IMR-90 (cell line): ENCODE measurements around the gene RPL37. TPM values are rescaled to one million over a fixed set of nuclear protein-coding genes. Genes with fewer than 3 reads are reported as not detected.
A peak's percentile ranks its signal among the peaks of the same experiment; 100 is the strongest.

ENCODE experiments used
- ATAC-seq: fragments of 200-7000 bp; cut with Tn5 transposase; 2 replicates; pipeline ENCODE4 v1.9.1; 2020; ENCODE audit warnings: low read depth, mild to moderate bottlenecking, moderate library complexity
- BruUV-seq: library from RNA; stranded (reverse); fragments of 400-500 nt; replicated peaks from 2 replicates; lab custom pipeline; 2021; lab: Mats Ljungman, UMichigan
- CTCF ChIA-PET: fragments of 300-600 bp; formaldehyde crosslinking; extraction: SDS; loops from one replicate; lab custom pipeline; 2021; ENCODE audit warnings: antibody characterized with exemption; lab: Yijun Ruan, JAX
- POLR2A ChIA-PET: fragments of 300-600 bp; sonication (Branson Sonifier 250); formaldehyde crosslinking; loops from one replicate; lab custom pipeline; 2022; ENCODE audit warnings: antibody characterized with exemption; ENCODE audit not compliant: unreplicated experiment; lab: Charles Lee
- DNase-seq: peaks from one replicate; pipeline ENCODE4 v3.0.0; 2013
- H2AFZ ChIP-seq: replicated peaks from 2 replicates; pipeline ENCODE3; 2013; ENCODE audit warnings: low read length, mild to moderate bottlenecking; ENCODE audit not compliant: poor library complexity
- H2AK5ac ChIP-seq: 2 replicates; pipeline ENCODE4 v1.6.1; 2013; ENCODE audit warnings: low read depth, low read length, inconsistent platforms
- H2AK9ac ChIP-seq: replicated peaks from 2 replicates; pipeline ENCODE3; 2013; ENCODE audit warnings: mild to moderate bottlenecking, low read depth, low read length, moderate library complexity; ENCODE audit not compliant: poor library complexity
- H2BK120ac ChIP-seq: 2 replicates; pipeline ENCODE4 v1.6.1; 2013; ENCODE audit warnings: low read depth, low read length, inconsistent platforms
- H2BK15ac ChIP-seq: 3 replicates; pipeline ENCODE4 v1.6.1; 2013; ENCODE audit warnings: low read depth, low read length, inconsistent platforms
- H2BK20ac ChIP-seq: 2 replicates; pipeline ENCODE4 v1.6.1; 2013; ENCODE audit warnings: low read depth, mild to moderate bottlenecking, inconsistent platforms, low read length, moderate library complexity
- H2BK5ac ChIP-seq: 2 replicates; pipeline ENCODE4 v1.6.1; 2013; ENCODE audit warnings: mild to moderate bottlenecking, low read depth, low read length, inconsistent platforms; ENCODE audit not compliant: poor library complexity, severe bottlenecking
- H3K14ac ChIP-seq: replicated peaks from 2 replicates; pipeline ENCODE4 v1.6.1; 2013; ENCODE audit warnings: low read depth, low read length, inconsistent platforms
- H3K18ac ChIP-seq: 2 replicates; pipeline ENCODE4 v1.6.1; 2013; ENCODE audit warnings: low read depth, low read length, control low read depth
- H3K23ac ChIP-seq: 2 replicates; pipeline ENCODE4 v1.6.1; 2013; ENCODE audit warnings: low read depth, low read length, inconsistent platforms
- H3K27ac ChIP-seq: 2 replicates; pipeline ENCODE4 v1.5.1; 2013; ENCODE audit warnings: mild to moderate bottlenecking, control low read depth, low read length; ENCODE audit not compliant: insufficient read depth
- H3K27me3 ChIP-seq: 2 replicates; pipeline ENCODE4 v1.6.1; 2013; ENCODE audit warnings: low read length; ENCODE audit not compliant: control insufficient read depth, insufficient read depth
- H3K36me3 ChIP-seq: 2 replicates; pipeline ENCODE4 v1.6.1; 2013; ENCODE audit warnings: low read length, mixed read lengths; ENCODE audit not compliant: control insufficient read depth, insufficient read depth
- H3K4ac ChIP-seq: 2 replicates; pipeline ENCODE4 v1.6.1; 2013; ENCODE audit warnings: low read depth, low read length, inconsistent platforms
- H3K4me1 ChIP-seq: 2 replicates; pipeline ENCODE4 v1.6.1; 2013; ENCODE audit warnings: low read length, mixed read lengths; ENCODE audit not compliant: control insufficient read depth, insufficient read depth
- H3K4me2 ChIP-seq: 2 replicates; pipeline ENCODE4 v1.6.1; 2013; ENCODE audit warnings: low read depth, mild to moderate bottlenecking, control low read depth, low read length, moderate library complexity
- H3K4me3 ChIP-seq: 2 replicates; pipeline ENCODE4 v1.5.1; 2013; ENCODE audit warnings: low read depth, mild to moderate bottlenecking, control low read depth, low read length, moderate library complexity; ENCODE audit not compliant: insufficient read depth
- H3K56ac ChIP-seq: 2 replicates; pipeline ENCODE4 v1.6.1; 2013; ENCODE audit warnings: low read length, inconsistent platforms; ENCODE audit not compliant: insufficient read depth; ENCODE audit errors: extremely low read depth
- H3K79me1 ChIP-seq, 2 experiments: 2 replicates each; pipeline ENCODE4 v1.6.1; 2013; ENCODE audit warnings: low read length in 2 of 2, inconsistent platforms in 1 of 2, low read depth in 1 of 2
- H3K9ac ChIP-seq: 2 replicates; pipeline ENCODE4 v1.6.1; 2013; ENCODE audit warnings: low read depth, low read length, control low read depth
- H3K9me1 ChIP-seq: 2 replicates; pipeline ENCODE4 v1.6.1; 2013; ENCODE audit warnings: low read length, inconsistent platforms; ENCODE audit not compliant: insufficient read depth
- H3K9me3 ChIP-seq: 2 replicates; pipeline ENCODE4 v1.6.1; 2013; ENCODE audit warnings: low read length; ENCODE audit not compliant: control insufficient read depth, insufficient read depth
- H4K20me1 ChIP-seq: 2 replicates; pipeline ENCODE4 v1.6.1; 2013; ENCODE audit warnings: low read length, inconsistent platforms; ENCODE audit not compliant: insufficient read depth
- H4K5ac ChIP-seq: 2 replicates; pipeline ENCODE4 v1.6.1; 2013; ENCODE audit warnings: mild to moderate bottlenecking, low read depth, low read length, control low read depth
- H4K8ac ChIP-seq, 2 experiments: 2 replicates each; pipeline ENCODE4 v1.6.1; 2013; ENCODE audit warnings: low read depth in 2 of 2, low read length in 2 of 2, control low read depth in 1 of 2, inconsistent platforms in 1 of 2
- H4K91ac ChIP-seq: 2 replicates; pipeline ENCODE4 v1.6.1; 2013; ENCODE audit warnings: low read depth, low read length, inconsistent platforms; ENCODE audit not compliant: insufficient read depth
- BHLHE40 ChIP-seq: fragments of 150-350 bp; IDR thresholded peaks from 2 replicates; pipeline ENCODE4 v1.6.1; 2016; ENCODE audit warnings: mild to moderate bottlenecking, low read depth, low read length
- CEBPB ChIP-seq: IDR thresholded peaks from 2 replicates; pipeline ENCODE4 v1.6.1; 2012; ENCODE audit warnings: low read depth, low read length, improper control_type of control experiment
- CHD1 ChIP-seq: IDR thresholded peaks from 2 replicates; pipeline ENCODE4 v1.6.1; 2012; ENCODE audit warnings: low read depth, low read length, improper control_type of control experiment
- FOS ChIP-seq: fragments of 150-350 bp; IDR thresholded peaks from 2 replicates; pipeline ENCODE4 v1.6.1; 2016; ENCODE audit warnings: low read depth, low read length
- MAZ ChIP-seq: IDR thresholded peaks from 2 replicates; pipeline ENCODE4 v1.6.1; 2012; ENCODE audit warnings: low read depth, mild to moderate bottlenecking, low read length, improper control_type of control experiment, moderate library complexity, borderline replicate concordance
- NFE2L2 ChIP-seq: fragments of 150-350 bp; IDR thresholded peaks from 2 replicates; pipeline ENCODE4 v1.6.1; 2016; ENCODE audit warnings: low read depth, mild to moderate bottlenecking, low read length
- POLR2A ChIP-seq: IDR thresholded peaks from 2 replicates; pipeline ENCODE4 v1.6.1; 2012; ENCODE audit warnings: mild to moderate bottlenecking, low read depth, low read length
- RAD21 ChIP-seq: IDR thresholded peaks from 2 replicates; pipeline ENCODE4 v1.6.1; 2012; ENCODE audit warnings: low read length, improper control_type of control experiment
- RCOR1 ChIP-seq: IDR thresholded peaks from 2 replicates; pipeline ENCODE4 v1.6.1; 2012; ENCODE audit warnings: mild to moderate bottlenecking, low read length, improper control_type of control experiment; ENCODE audit not compliant: insufficient replicate concordance
- RFX5 ChIP-seq: IDR thresholded peaks from 2 replicates; pipeline ENCODE4 v1.8.0; 2012; ENCODE audit warnings: low read depth, mild to moderate bottlenecking, low read length, moderate library complexity
- WGBS, 2 experiments: methylation state at CpG; one replicate each; pipeline versions ENCODE4 v1.1.5 to v1.1.7; 2013; ENCODE audit warnings: missing lambda C conversion rate in 2 of 2; ENCODE audit not compliant: insufficient read length in 1 of 2; ENCODE audit errors: extremely low coverage in 2 of 2; 5-methylcytosine and 5-hydroxymethylcytosine counted together
- dilution Hi-C: fragments of 300-500 bp; cut with HindIII; formaldehyde crosslinking; loops from one replicate; pipeline ENCODE4 v1.14.3; 2018; ENCODE audit warnings: low sequenced_read_pairs; ENCODE audit not compliant: unreplicated experiment
- in situ Hi-C: fragments of 300-500 bp; cut with MboI; formaldehyde crosslinking; loops from 3 replicates; pipeline ENCODE4 v1.14.3; 2019; ENCODE audit warnings: low sequenced_read_pairs, inconsistent platforms, mixed read lengths
- intact Hi-C: fragments of 100-400 bp; cut with micrococcal nuclease; formaldehyde crosslinking; loops from 2 replicates; pipeline ENCODE4 v1.10.0; 2022
- polyA plus RNA-seq, 3 experiments: library from polyadenylated mRNA; depleted of rRNA; stranded (reverse); fragments of >200 nt; gene quantifications; 2 replicates each; pipeline ENCODE4 v1.2.3, GENCODE V29; 2012; ENCODE audit warnings: low replicate concordance in 1 of 3
- total RNA-seq: library from RNA; depleted of rRNA; stranded (reverse); fragments of >200 nt; gene quantifications from 2 replicates; pipeline ENCODE4 v1.2.3, GENCODE V29; 2012
- TF ChIP-seq, protein P1 (sequence below): conservative IDR thresholded peaks from 2 replicates; pipeline ENCODE4 v1.5.1; 2012; ENCODE audit warnings: mild to moderate bottlenecking, low read depth, low read length, improper control_type of control experiment
- TF ChIP-seq, protein P2 (sequence below): fragments of 150-350 bp; IDR thresholded peaks from 2 replicates; pipeline ENCODE4 v1.6.1; 2017; ENCODE audit warnings: mild to moderate bottlenecking, antibody characterized with exemption, low read length, low read depth
- TF ChIP-seq, protein P3 (sequence below): fragments of 150-350 bp; IDR thresholded peaks from 2 replicates; pipeline ENCODE4 v1.6.1; 2016; ENCODE audit warnings: low read depth, mild to moderate bottlenecking, low read length, moderate library complexity, borderline replicate concordance

The RPL37 gene
- total and polyA plus RNA-seq, 2 of the 4 experiments (the other 2 are of a cell fraction) = 35.3 to 294 TPM

DNA sequence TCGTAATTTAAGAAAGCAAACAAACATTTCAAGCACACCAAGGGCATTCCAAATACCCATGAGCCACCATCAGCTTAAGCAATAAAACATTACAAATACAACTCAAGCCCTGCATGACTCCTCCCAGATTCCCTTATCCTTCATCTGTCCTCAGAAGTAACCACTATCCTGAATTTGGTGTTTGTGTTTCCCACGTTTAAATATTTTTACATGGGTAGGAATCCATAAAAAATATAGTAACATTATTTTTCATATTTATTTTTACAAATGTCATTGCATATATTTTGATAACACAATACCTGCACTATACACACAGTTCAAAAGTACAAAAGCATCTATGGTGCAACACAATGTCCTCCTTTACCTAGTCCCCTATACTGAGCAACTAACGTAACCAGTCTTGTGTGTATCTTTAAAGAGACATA, 43.3 kb downstream of the RPL37 start:
- H3K23ac ChIP-seq = no peak overlapping the region

More for the DNA sequence above, 43.3 kb downstream of the RPL37 start:
- H3K9me3 ChIP-seq = no peaks in the 10 kb centered on the region
- peaks cover 0 to 38% of the 10 kb centered on the region in 2 experiments; a peak in 2 of 4 replicates for H3K79me1 ChIP-seq
- BruUV-seq = no TSS peak
- peaks cover 5% of the 10 kb centered on the region for H3K4me1 ChIP-seq
- ATAC-seq (peak; percentile 40; the same call in 1 of the 2 replicates), DNase-seq (peak; percentile 7)
- dilution Hi-C loops (no loop called here), in situ Hi-C loops (no loop called here), intact Hi-C loops (no loop called here)
- H2AK9ac ChIP-seq = no peak overlapping the region
- WGBS, 2 experiments = no CpG with 5 or more reads among the region's 3 CpGs
- TF ChIP-seq MAZ = no peak
- TF ChIP-seq CEBPB = no peak
- no peak for TF ChIP-seq FOS
- TF ChIP-seq NFE2L2 = no peak
- no peak for TF ChIP-seq POLR2A
- no peak for TF ChIP-seq BHLHE40
- TF ChIP-seq RFX5 = no peak
- TF ChIP-seq, protein P1, sequence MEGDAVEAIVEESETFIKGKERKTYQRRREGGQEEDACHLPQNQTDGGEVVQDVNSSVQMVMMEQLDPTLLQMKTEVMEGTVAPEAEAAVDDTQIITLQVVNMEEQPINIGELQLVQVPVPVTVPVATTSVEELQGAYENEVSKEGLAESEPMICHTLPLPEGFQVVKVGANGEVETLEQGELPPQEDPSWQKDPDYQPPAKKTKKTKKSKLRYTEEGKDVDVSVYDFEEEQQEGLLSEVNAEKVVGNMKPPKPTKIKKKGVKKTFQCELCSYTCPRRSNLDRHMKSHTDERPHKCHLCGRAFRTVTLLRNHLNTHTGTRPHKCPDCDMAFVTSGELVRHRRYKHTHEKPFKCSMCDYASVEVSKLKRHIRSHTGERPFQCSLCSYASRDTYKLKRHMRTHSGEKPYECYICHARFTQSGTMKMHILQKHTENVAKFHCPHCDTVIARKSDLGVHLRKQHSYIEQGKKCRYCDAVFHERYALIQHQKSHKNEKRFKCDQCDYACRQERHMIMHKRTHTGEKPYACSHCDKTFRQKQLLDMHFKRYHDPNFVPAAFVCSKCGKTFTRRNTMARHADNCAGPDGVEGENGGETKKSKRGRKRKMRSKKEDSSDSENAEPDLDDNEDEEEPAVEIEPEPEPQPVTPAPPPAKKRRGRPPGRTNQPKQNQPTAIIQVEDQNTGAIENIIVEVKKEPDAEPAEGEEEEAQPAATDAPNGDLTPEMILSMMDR = no peak
- TF ChIP-seq, protein P2, sequence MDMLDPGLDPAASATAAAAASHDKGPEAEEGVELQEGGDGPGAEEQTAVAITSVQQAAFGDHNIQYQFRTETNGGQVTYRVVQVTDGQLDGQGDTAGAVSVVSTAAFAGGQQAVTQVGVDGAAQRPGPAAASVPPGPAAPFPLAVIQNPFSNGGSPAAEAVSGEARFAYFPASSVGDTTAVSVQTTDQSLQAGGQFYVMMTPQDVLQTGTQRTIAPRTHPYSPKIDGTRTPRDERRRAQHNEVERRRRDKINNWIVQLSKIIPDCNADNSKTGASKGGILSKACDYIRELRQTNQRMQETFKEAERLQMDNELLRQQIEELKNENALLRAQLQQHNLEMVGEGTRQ = no peak
- TF ChIP-seq, protein P3, sequence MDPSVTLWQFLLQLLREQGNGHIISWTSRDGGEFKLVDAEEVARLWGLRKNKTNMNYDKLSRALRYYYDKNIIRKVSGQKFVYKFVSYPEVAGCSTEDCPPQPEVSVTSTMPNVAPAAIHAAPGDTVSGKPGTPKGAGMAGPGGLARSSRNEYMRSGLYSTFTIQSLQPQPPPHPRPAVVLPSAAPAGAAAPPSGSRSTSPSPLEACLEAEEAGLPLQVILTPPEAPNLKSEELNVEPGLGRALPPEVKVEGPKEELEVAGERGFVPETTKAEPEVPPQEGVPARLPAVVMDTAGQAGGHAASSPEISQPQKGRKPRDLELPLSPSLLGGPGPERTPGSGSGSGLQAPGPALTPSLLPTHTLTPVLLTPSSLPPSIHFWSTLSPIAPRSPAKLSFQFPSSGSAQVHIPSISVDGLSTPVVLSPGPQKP = no peak
- TF ChIP-seq CHD1 = no peak
- no peak for TF ChIP-seq RAD21
- no peak for TF ChIP-seq RCOR1
- no peak overlapping the region for H2AFZ ChIP-seq
- H3K4me3 ChIP-seq = no peak overlapping the region
- H2BK15ac ChIP-seq = no peak overlapping the region
- H4K5ac ChIP-seq = no peak overlapping the region
- H3K9ac ChIP-seq = no peak overlapping the region
- no peak overlapping the region for H4K8ac ChIP-seq
- H3K14ac ChIP-seq = no peak overlapping the region
- no peak overlapping the region for H2BK20ac ChIP-seq
- no peak overlapping the region for H2BK120ac ChIP-seq
- no peak overlapping the region for H3K4me2 ChIP-seq
- H3K4ac ChIP-seq = no peak overlapping the region
- H3K56ac ChIP-seq = no peak overlapping the region
- POLR2A ChIA-PET = no interaction called here
- H3K27ac ChIP-seq = no peak overlapping the region
- no peak overlapping the region for H2BK5ac ChIP-seq
- H3K27me3 ChIP-seq = no peaks in the 10 kb centered on the region
- CTCF ChIA-PET = no interaction called here
- H4K20me1 ChIP-seq = peaks cover 89% of the 10 kb centered on the region
- no peak overlapping the region for H4K91ac ChIP-seq
- peaks cover 6% of the 10 kb centered on the region; the same call in 1 of the 2 replicates for H3K9me1 ChIP-seq
- H2AK5ac ChIP-seq = no peak overlapping the region
- peaks cover 6% of the 10 kb centered on the region for H3K36me3 ChIP-seq
- no peak overlapping the region for H3K18ac ChIP-seq
